Activated naive CD4-positive, alpha-beta T cell treated with anti-CD3 and anti-CD28 coated beads, Interleukin-2, amount 10 ng/mL, durations not matched to agents 7 days and 5 days (primary cell): ENCODE results near the gene PCDHGA12.
"Not testable (repeated sequence)": the region's sequence is repeated elsewhere in the genome, so short reads cannot be mapped to it uniquely, and the experiment has no call there.

ENCODE experiments used
- CTCF ChIA-PET: fragments of 350-600 bp; sonication (Branson Sonifier 250); formaldehyde crosslinking; loops from one replicate; lab custom pipeline; 2021; ENCODE audit warnings: antibody characterized with exemption; lab: Charles Lee
- DNase-seq: peaks from one replicate; pipeline ENCODE4 v3.0.0-alpha.2; 2020
- H3K27ac Mint-ChIP-seq: one replicate; pipeline ENCODE4 v1.8.0; 2021; ENCODE audit warnings: mild to moderate bottlenecking, moderate library complexity, mixed read lengths
- H3K27me3 Mint-ChIP-seq: one replicate; pipeline ENCODE4 v1.8.0; 2021; ENCODE audit warnings: mild to moderate bottlenecking, mixed read lengths
- H3K36me3 Mint-ChIP-seq: one replicate; pipeline ENCODE4 v1.8.0; 2021; ENCODE audit warnings: mixed read lengths
- H3K4me1 Mint-ChIP-seq: one replicate; pipeline ENCODE4 v1.8.0; 2021; ENCODE audit warnings: mixed read lengths
- H3K4me3 Mint-ChIP-seq: one replicate; pipeline ENCODE4 v1.8.0; 2021; ENCODE audit warnings: mild to moderate bottlenecking, moderate library complexity, mixed read lengths
- H3K9me3 Mint-ChIP-seq: one replicate; pipeline ENCODE4 v1.8.0; 2021; ENCODE audit warnings: mixed read lengths

PCDHGA12 gene

GRCh38 chr5:141397756-141398551 lies 32.4 kb upstream of the PCDHGA12 start, which contains the start of gene PCDHGB5:
Gene PCDHGB5, plus strand, starts transcription at chr5:141397947. Its CDS starts 181 bp downstream, at chr5:141398128.
- not testable (repeated sequence) for H3K27ac Mint-ChIP-seq, H3K4me1 Mint-ChIP-seq
- DNase-seq, result peak; percentile 57
- peaks cover 61% of the 10 kb centered on the region for H3K27me3 Mint-ChIP-seq
- CTCF ChIA-PET, result interaction anchor here (0.6 to 2.9 kb wide), 8 partner anchors 9 to 557 kb away, joined by 3 to 12 read pairs (median 4); partner anchors contain the start of genes PCDHGA10, PCDHGA11 and PCDHGB3
- H3K9me3 Mint-ChIP-seq, result peaks cover 33% of the 10 kb centered on the region
- peak within 1 kb of the TSS; percentile 56 for H3K4me3 Mint-ChIP-seq
- H3K36me3 Mint-ChIP-seq, result peaks cover 13% of the 10 kb centered on the region

- Mint-ChIP-seq H3K27me3 (peaks cover 61% of the 10 kb centered on the region), H3K9me3 (peaks cover 32% of the 10 kb centered on the region), H3K27ac (no peak overlapping the region), H3K4me3 (no peak overlapping the region), H3K36me3 (peaks cover 10% of the 10 kb centered on the region), H3K4me1 (peaks cover 3% of the 10 kb centered on the region)
- CTCF ChIA-PET, result interaction anchor here (0.9 to 1.7 kb wide), 2 partner anchors 22 to 557 kb away, joined by 3 to 5 read pairs; partner anchors contain the start of gene PCDHGA11
- no peak for DNase-seq
Observed at GRCh38 chr5:141398608-141399007, 31.7 kb upstream of the PCDHGA12 start.

- peaks cover 61% of the 10 kb centered on the region for H3K27me3 Mint-ChIP-seq
- DNase-seq, result no peak
- H3K36me3 Mint-ChIP-seq, result peaks cover 8% of the 10 kb centered on the region
- H3K9me3 Mint-ChIP-seq, result peaks cover 28% of the 10 kb centered on the region
- H3K27ac Mint-ChIP-seq, result peak overlapping the region; percentile 71
- H3K4me3 Mint-ChIP-seq, result no peak overlapping the region
- CTCF ChIA-PET, result interaction anchor here (1.0 to 1.6 kb wide), 4 partner anchors 22 to 114 kb away, joined by 3 to 7 read pairs (median 5); partner anchors contain the start of gene PCDHGB3
- peaks cover 3% of the 10 kb centered on the region for H3K4me1 Mint-ChIP-seq
Observed at GRCh38 chr5:141399555-141400258, 30.6 kb upstream of the PCDHGA12 start.

DNA sequence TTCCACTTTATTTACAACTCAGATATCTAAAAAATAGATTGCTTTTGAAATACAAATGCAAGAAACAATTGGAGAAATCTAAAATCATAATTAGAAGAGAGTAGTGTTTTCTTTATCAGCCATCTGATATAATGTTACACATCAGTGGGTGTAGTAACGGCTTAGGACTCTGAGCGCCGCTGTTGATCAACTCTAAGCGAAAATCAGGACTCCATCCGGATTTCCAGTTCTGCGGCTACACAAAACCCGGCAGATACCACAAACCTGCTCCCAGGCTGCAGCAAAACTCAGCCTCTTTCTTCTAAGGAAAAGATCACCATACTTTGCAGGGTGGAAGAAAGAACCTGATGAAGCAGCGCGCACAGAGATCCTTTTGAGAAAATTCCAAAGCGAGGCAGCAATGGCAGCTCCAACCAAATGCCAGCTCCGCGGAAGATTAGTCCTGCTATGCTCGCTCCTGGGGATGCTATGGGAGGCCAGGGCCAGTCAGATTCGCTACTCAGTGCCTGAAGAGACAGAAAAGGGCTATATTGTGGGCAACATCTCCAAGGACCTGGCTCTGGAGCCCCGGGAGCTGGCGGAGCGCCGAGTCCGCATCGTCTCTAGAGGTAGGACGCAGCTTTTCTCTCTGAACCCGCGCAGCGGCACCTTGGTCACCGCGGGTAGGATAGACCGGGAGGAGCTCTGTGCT lies 27.6 kb upstream of the PCDHGA12 start, which contains the start of gene PCDHGA9:
PCDHGA9 (plus strand) TSS at position 226 of the 691 bp plus-strand sequence; CDS start at position 401, 175 bp downstream.
- H3K4me1 Mint-ChIP-seq, result peaks cover 3% of the 10 kb centered on the region
- H3K27me3 Mint-ChIP-seq, result peaks cover 60% of the 10 kb centered on the region
- H3K9me3 Mint-ChIP-seq, result peaks cover 21% of the 10 kb centered on the region
- peak; percentile 46 for DNase-seq
- no peak within 1 kb of the TSS for H3K27ac Mint-ChIP-seq
- no peak within 1 kb of the TSS for H3K4me3 Mint-ChIP-seq
- CTCF ChIA-PET, result interaction anchor here (1.0 to 1.4 kb wide), 5 partner anchors 11 to 110 kb away, joined by 3 to 5 read pairs (median 4); partner anchors contain the start of genes PCDHGA12, PCDHGA3 and PCDHGB7
- peaks cover 10% of the 10 kb centered on the region for H3K36me3 Mint-ChIP-seq

GRCh38 chr5:141403387-141403786 lies 26.9 kb upstream of the PCDHGA12 start:
- no peak for DNase-seq
- peaks cover 64% of the 10 kb centered on the region for H3K27me3 Mint-ChIP-seq
- no peak overlapping the region for H3K27ac Mint-ChIP-seq
- no peak overlapping the region for H3K4me3 Mint-ChIP-seq
- peaks cover 5% of the 10 kb centered on the region for H3K4me1 Mint-ChIP-seq
- peaks cover 10% of the 10 kb centered on the region for H3K36me3 Mint-ChIP-seq
- CTCF ChIA-PET, result interaction anchor here (1.0 to 1.4 kb wide), 5 partner anchors 10 to 109 kb away, joined by 3 to 5 read pairs (median 4); partner anchors contain the start of genes PCDHGA12, PCDHGA3 and PCDHGB7
- peaks cover 23% of the 10 kb centered on the region for H3K9me3 Mint-ChIP-seq

- peak; percentile 56 for DNase-seq
- H3K27me3 Mint-ChIP-seq, result peaks cover 66% of the 10 kb centered on the region
Observed at GRCh38 chr5:141407790-141408505, 22.4 kb upstream of the PCDHGA12 start, which contains the start of gene PCDHGB6. Gene PCDHGB6, plus strand, starts transcription at chr5:141408021. Its CDS starts 182 bp downstream, at chr5:141408203.

GRCh38 chr5:141409598-141410306 lies 20.6 kb upstream of the PCDHGA12 start:
- peaks cover 20% of the 10 kb centered on the region for H3K9me3 Mint-ChIP-seq
- peaks cover 18% of the 10 kb centered on the region for H3K36me3 Mint-ChIP-seq
- no peak for DNase-seq
- peaks cover 66% of the 10 kb centered on the region for H3K27me3 Mint-ChIP-seq
- no peak overlapping the region for H3K4me3 Mint-ChIP-seq
- CTCF ChIA-PET, result no interaction called here
- peaks cover 16% of the 10 kb centered on the region for H3K4me1 Mint-ChIP-seq
- peak overlapping the region; percentile 79 for H3K27ac Mint-ChIP-seq

More at GRCh38 chr5:141407790-141408505, 22.4 kb upstream of the PCDHGA12 start, which contains the start of gene PCDHGB6:
- Mint-ChIP-seq H3K9me3 (peaks cover 19% of the 10 kb centered on the region), H3K4me3 (peak within 1 kb of the TSS; percentile 23), H3K36me3 (peaks cover 14% of the 10 kb centered on the region), H3K27ac (peak within 1 kb of the TSS; percentile 75)
- not testable (repeated sequence) for H3K4me1 Mint-ChIP-seq
- CTCF ChIA-PET, result interaction anchor here (0.6 to 1.8 kb wide), 7 partner anchors 10 to 156 kb away, joined by 3 to 5 read pairs (median 3); partner anchors contain the start of gene PCDHGA3

DNA sequence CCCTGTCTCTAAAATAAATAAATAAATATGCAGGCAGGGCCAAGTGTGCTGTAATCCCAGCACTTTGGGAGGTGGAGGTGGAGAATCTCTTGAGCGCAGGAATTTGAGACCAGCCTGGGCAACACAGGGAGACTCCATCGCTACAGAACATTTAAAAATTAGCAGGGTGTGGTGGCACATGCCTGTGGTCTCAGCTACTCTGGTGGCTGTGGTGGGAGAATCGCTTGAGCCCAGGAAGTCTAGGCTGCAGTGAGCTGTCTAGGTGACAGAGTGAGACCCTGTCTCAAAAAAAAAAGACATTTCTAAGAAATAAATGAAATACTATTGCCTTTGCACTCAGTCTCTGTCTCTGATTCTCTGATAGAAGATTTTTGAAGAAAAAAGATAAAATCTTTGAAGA lies 18.7 kb upstream of the PCDHGA12 start:
- Mint-ChIP-seq H3K36me3 (peaks cover 18% of the 10 kb centered on the region), H3K4me1 (peaks cover 18% of the 10 kb centered on the region), H3K27ac (no peak overlapping the region), H3K27me3 (peaks cover 75% of the 10 kb centered on the region), H3K9me3 (peaks cover 20% of the 10 kb centered on the region), H3K4me3 (no peak overlapping the region)
- CTCF ChIA-PET, result interaction anchor here (0.9 to 2.5 kb wide), 2 partner anchors 113 to 204 kb away, joined by 3 to 10 read pairs; no protein-coding TSS in a partner anchor
- DNase-seq, result no peak

DNA sequence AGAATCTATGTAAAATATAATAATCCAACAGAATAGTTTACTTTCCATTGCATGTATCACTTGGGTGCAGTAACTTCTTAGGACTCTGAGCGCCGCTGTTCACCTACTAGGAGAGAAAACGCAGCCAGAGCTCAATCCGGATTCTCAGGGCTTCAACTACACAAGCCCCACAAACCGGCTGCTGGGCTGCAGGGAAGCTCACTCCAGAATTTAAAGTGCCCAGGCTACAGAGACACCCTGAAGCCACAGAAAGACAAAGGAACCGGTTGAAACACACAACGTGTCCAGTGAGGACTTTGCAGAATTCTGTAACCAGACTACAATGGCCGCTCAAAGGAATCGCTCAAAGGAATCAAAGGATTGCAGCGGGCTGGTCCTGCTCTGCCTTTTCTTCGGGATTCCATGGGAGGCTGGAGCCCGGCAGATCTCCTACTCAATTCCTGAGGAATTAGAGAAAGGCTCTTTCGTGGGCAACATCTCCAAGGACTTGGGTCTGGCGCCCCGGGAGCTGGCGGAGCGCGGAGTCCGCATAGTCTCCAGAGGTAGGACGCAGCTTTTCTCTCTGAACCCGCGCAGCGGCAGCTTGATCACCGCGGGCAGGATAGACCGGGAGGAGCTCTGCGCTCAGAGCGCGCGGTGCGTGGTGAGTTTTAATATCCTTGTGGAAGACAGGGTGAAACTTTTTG lies 17.3 kb upstream of the PCDHGA12 start, which contains the start of gene PCDHGA10:
PCDHGA10 (plus strand) TSS at position 134 of the 686 bp plus-strand sequence; CDS start at position 323, 189 bp downstream.
- DNase-seq, result peak; percentile 72
- H3K4me1 Mint-ChIP-seq, result peaks cover 21% of the 10 kb centered on the region
- H3K36me3 Mint-ChIP-seq, result peaks cover 18% of the 10 kb centered on the region
- H3K9me3 Mint-ChIP-seq, result peaks cover 22% of the 10 kb centered on the region
- H3K27ac Mint-ChIP-seq, result peak within 1 kb of the TSS; percentile 74
- peak within 1 kb of the TSS; percentile 78 for H3K4me3 Mint-ChIP-seq
- H3K27me3 Mint-ChIP-seq, result peaks cover 79% of the 10 kb centered on the region
- CTCF ChIA-PET, result interaction anchor here (0.6 to 3.4 kb wide), 27 partner anchors 8 to 171 kb away, joined by 3 to 17 read pairs (median 4); partner anchors contain the start of genes PCDHGA11, PCDHGA9, PCDHGB5 and PCDHGC5

DNA sequence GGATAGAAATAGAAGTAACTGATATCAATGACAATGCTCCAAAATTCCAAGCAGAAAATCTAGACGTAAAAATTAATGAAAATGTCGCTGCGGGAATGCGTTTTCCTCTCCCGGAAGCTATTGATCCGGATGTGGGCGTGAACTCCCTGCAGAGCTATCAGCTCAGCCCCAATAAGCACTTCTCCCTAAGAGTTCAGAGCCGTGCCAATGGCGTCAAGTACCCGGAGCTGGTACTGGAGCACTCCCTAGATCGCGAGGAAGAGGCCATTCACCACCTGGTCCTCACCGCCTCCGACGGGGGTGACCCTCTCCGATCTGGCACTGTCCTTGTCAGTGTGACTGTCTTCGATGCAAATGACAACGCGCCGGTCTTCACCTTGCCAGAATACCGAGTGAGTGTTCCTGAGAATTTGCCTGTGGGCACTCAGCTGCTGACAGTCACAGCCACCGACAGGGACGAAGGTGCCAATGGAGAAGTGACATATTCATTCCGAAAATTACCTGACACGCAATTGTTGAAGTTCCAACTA lies 16.7 kb upstream of the PCDHGA12 start:
- H3K4me1 Mint-ChIP-seq, result peaks cover 22% of the 10 kb centered on the region
- peak overlapping the region; percentile 78 for H3K4me3 Mint-ChIP-seq
- CTCF ChIA-PET, result interaction anchor here (0.9 to 3.4 kb wide), 20 partner anchors 11 to 170 kb away, joined by 3 to 17 read pairs (median 4); partner anchors contain the start of genes PCDHGA9, PCDHGB5 and PCDHGC5
- no peak for DNase-seq
- H3K27me3 Mint-ChIP-seq, result peaks cover 79% of the 10 kb centered on the region
- peak overlapping the region; percentile 74 for H3K27ac Mint-ChIP-seq
- peaks cover 23% of the 10 kb centered on the region for H3K36me3 Mint-ChIP-seq
- peaks cover 26% of the 10 kb centered on the region for H3K9me3 Mint-ChIP-seq

GRCh38 chr5:141414548-141415274 lies 15.6 kb upstream of the PCDHGA12 start:
- H3K27me3 Mint-ChIP-seq, result peaks cover 79% of the 10 kb centered on the region
- DNase-seq, H3K27ac Mint-ChIP-seq, H3K4me3 Mint-ChIP-seq: not testable (repeated sequence)
- peaks cover 19% of the 10 kb centered on the region for H3K36me3 Mint-ChIP-seq
- CTCF ChIA-PET, result interaction anchor here (1.5 to 3.4 kb wide), 4 partner anchors 13 to 149 kb away, joined by 3 to 17 read pairs (median 6); no protein-coding TSS in a partner anchor
- peaks cover 26% of the 10 kb centered on the region for H3K9me3 Mint-ChIP-seq
- H3K4me1 Mint-ChIP-seq, result peaks cover 22% of the 10 kb centered on the region
